OCI-LY1 (cell line): ENCODE measurements around the gene RANBP17.

ENCODE experiments used
- H2AFZ ChIP-seq: fragments of 200-600 bp; sonication (generic), shearing (Covaris generic); 2 replicates; pipeline ENCODE4 v1.6.0; 2014; ENCODE audit warnings: antibody characterized with exemption, mild to moderate bottlenecking, low read length
- H3F3A ChIP-seq: fragments of 200-600 bp; sonication (generic), shearing (Covaris generic); 2 replicates; pipeline ENCODE4 v1.6.0; 2014; ENCODE audit warnings: mild to moderate bottlenecking, antibody characterized with exemption, low read length, moderate library complexity; ENCODE audit not compliant: insufficient read depth
- H3K27ac ChIP-seq: fragments of 200-600 bp; sonication (generic); 2 replicates; pipeline ENCODE4 v1.5.1; 2014; ENCODE audit warnings: low read length, mixed run types, mild to moderate bottlenecking, low read depth; ENCODE audit not compliant: poor library complexity, severe bottlenecking
- H3K27me3 ChIP-seq: fragments of 200-600 bp; sonication (generic); 2 replicates; pipeline ENCODE4 v1.6.0; 2014; ENCODE audit warnings: antibody characterized with exemption, mild to moderate bottlenecking, low read length, moderate library complexity; ENCODE audit not compliant: insufficient read depth
- H3K36me3 ChIP-seq: fragments of 200-600 bp; sonication (generic); 2 replicates; pipeline ENCODE4 v1.6.1; 2014; ENCODE audit warnings: mild to moderate bottlenecking, antibody characterized with exemption, low read length, moderate library complexity, mixed read lengths; ENCODE audit not compliant: insufficient read depth
- H3K4me1 ChIP-seq: fragments of 200-600 bp; sonication (generic); 2 replicates; pipeline ENCODE4 v1.5.1; 2014; ENCODE audit warnings: mild to moderate bottlenecking, low read length, moderate library complexity; ENCODE audit not compliant: insufficient read depth, severe bottlenecking
- H3K4me2 ChIP-seq: fragments of 200-600 bp; sonication (generic), shearing (Covaris generic); 2 replicates; pipeline ENCODE4 v1.6.1; 2014; ENCODE audit warnings: low read length
- H3K4me3 ChIP-seq: fragments of 200-600 bp; sonication (generic); 2 replicates; pipeline ENCODE4 v1.5.1; 2014; ENCODE audit warnings: low read length, low read depth, mild to moderate bottlenecking, mixed read lengths; ENCODE audit not compliant: poor library complexity, severe bottlenecking
- H3K79me2 ChIP-seq: fragments of 200-600 bp; shearing (Covaris generic); 2 replicates; pipeline ENCODE4 v1.6.1; 2016; ENCODE audit warnings: mixed run types, low read length, mixed read lengths; ENCODE audit not compliant: insufficient read depth
- H3K9ac ChIP-seq: fragments of 200-600 bp; sonication (generic), shearing (Covaris generic); 2 replicates; pipeline ENCODE4 v1.6.1; 2014; ENCODE audit warnings: mild to moderate bottlenecking, low read length, mixed read lengths
- H3K9me2 ChIP-seq: fragments of 200-600 bp; sonication (generic), shearing (Covaris generic); 2 replicates; pipeline ENCODE4 v1.6.1; 2014; ENCODE audit warnings: low read depth, mild to moderate bottlenecking, low read length, mixed read lengths
- H3K9me3 ChIP-seq: fragments of 200-600 bp; shearing (Covaris generic); 2 replicates; pipeline ENCODE4 v1.6.1; 2014; ENCODE audit warnings: low read length, mixed read lengths
- H4K20me1 ChIP-seq: fragments of 200-600 bp; sonication (generic), shearing (Covaris generic); 2 replicates; pipeline ENCODE4 v1.6.0; 2016; ENCODE audit warnings: mild to moderate bottlenecking, low read length; ENCODE audit not compliant: insufficient read depth
- EZH2 ChIP-seq: fragments of 200-600 bp; sonication (generic), shearing (Covaris generic); IDR thresholded peaks from 2 replicates; pipeline ENCODE4 v1.8.0; 2017; ENCODE audit warnings: borderline replicate concordance, mixed run types, mild to moderate bottlenecking, antibody characterized with exemption, low read length, moderate library complexity, mixed read lengths
- TF ChIP-seq, protein P1 (sequence below): fragments of 200-600 bp; sonication (generic), shearing (Covaris generic); IDR thresholded peaks from 2 replicates; pipeline ENCODE4 v1.5.1; 2017; ENCODE audit warnings: mild to moderate bottlenecking, antibody characterized with exemption, low read length, moderate library complexity, mixed read lengths

RANBP17 gene

DNA sequence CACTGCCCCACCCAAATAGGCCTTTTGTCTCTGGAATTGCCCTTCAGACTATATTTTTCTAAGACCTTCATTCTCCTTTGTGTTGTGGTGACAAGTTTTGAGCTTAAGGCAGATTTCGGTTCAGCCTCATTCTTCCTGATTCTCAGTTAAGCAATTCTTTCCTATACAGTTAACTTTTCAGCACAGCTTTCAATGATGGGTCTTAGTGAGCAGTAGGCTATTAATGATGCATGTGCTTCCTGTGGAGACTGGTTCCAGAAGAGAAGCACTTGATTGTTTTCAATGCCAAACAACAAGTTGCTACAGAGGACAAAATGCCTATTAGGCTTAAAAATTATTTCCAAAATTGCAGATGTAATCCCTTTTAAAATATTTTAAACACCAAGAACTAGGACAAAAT is 399.5 kb downstream of the RANBP17 start:
- Histone ChIP-seq H3K36me3 (no peaks in the 10 kb centered on the region), H3F3A (no peaks in the 10 kb centered on the region), H4K20me1 (no peaks in the 10 kb centered on the region), H3K4me2 (no peak overlapping the region), H3K27ac (no peak overlapping the region), H2AFZ (no peak overlapping the region), H3K27me3 (no peaks in the 10 kb centered on the region), H3K9ac (no peak overlapping the region), H3K9me3 (no peaks in the 10 kb centered on the region), H3K9me2 (no peaks in the 10 kb centered on the region), H3K4me3 (no peak overlapping the region), H3K79me2 (no peaks in the 10 kb centered on the region), H3K4me1 (no peaks in the 10 kb centered on the region)
- no peak for TF ChIP-seq EZH2
- TF ChIP-seq, protein P1, sequence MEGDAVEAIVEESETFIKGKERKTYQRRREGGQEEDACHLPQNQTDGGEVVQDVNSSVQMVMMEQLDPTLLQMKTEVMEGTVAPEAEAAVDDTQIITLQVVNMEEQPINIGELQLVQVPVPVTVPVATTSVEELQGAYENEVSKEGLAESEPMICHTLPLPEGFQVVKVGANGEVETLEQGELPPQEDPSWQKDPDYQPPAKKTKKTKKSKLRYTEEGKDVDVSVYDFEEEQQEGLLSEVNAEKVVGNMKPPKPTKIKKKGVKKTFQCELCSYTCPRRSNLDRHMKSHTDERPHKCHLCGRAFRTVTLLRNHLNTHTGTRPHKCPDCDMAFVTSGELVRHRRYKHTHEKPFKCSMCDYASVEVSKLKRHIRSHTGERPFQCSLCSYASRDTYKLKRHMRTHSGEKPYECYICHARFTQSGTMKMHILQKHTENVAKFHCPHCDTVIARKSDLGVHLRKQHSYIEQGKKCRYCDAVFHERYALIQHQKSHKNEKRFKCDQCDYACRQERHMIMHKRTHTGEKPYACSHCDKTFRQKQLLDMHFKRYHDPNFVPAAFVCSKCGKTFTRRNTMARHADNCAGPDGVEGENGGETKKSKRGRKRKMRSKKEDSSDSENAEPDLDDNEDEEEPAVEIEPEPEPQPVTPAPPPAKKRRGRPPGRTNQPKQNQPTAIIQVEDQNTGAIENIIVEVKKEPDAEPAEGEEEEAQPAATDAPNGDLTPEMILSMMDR = no peak

GRCh38 chr5:171261904-171262303 is 400.1 kb downstream of the RANBP17 start:
- Histone ChIP-seq H3K9ac (no peak overlapping the region), H3F3A (no peaks in the 10 kb centered on the region), H3K27ac (no peak overlapping the region), H3K9me3 (no peaks in the 10 kb centered on the region), H4K20me1 (no peaks in the 10 kb centered on the region), H3K79me2 (no peaks in the 10 kb centered on the region), H2AFZ (no peak overlapping the region), H3K4me2 (no peak overlapping the region), H3K4me3 (no peak overlapping the region), H3K36me3 (no peaks in the 10 kb centered on the region), H3K4me1 (no peaks in the 10 kb centered on the region), H3K9me2 (no peaks in the 10 kb centered on the region), H3K27me3 (no peaks in the 10 kb centered on the region)
- no peak for TF ChIP-seq EZH2
- TF ChIP-seq, protein P1 = no peak

DNA sequence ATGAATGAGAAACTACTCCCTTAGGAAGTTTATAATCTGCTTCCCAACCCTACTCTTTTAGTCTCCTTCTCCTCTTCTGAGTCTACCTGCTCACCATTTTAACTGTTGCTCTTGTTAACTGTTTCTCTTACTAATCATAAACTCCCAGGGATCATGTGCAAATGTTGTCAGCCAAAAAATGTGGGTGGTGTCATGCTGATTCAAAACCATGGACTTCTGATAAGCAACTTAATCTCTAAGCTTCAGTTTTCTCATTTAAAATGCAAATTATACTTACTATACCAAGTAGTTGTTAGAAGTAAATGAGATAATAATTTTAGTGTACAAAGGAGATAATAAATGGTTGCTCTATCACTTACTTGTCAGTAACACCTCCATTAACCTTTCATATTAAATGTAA is 401.4 kb downstream of the RANBP17 start:
- no peaks in the 10 kb centered on the region for H3K36me3 ChIP-seq
- no peak overlapping the region for H3K9ac ChIP-seq
- H3K4me3 ChIP-seq = no peak overlapping the region
- no peaks in the 10 kb centered on the region for H3F3A ChIP-seq
- no peaks in the 10 kb centered on the region for H3K27me3 ChIP-seq
- H2AFZ ChIP-seq = no peak overlapping the region
- no peaks in the 10 kb centered on the region for H3K79me2 ChIP-seq
- no peaks in the 10 kb centered on the region for H3K4me1 ChIP-seq
- H4K20me1 ChIP-seq = no peaks in the 10 kb centered on the region
- H3K4me2 ChIP-seq = no peak overlapping the region
- TF ChIP-seq, protein P1 = no peak
- no peak for TF ChIP-seq EZH2
- H3K9me2 ChIP-seq = no peaks in the 10 kb centered on the region
- no peaks in the 10 kb centered on the region for H3K9me3 ChIP-seq
- H3K27ac ChIP-seq = no peak overlapping the region
